ENCODE measurements around the gene LRRC53. TPM values are rescaled to one million over a fixed set of nuclear protein-coding genes. Genes with fewer than 3 reads are reported as not detected.

Gene LRRC53
- total and polyA plus RNA-seq, 2 of the 4 experiments (the other 2 are of a cell fraction) = not detected

GRCh38 chr1:74526708-74527107 lies 14.3 kb upstream of the LRRC53 start:
- Histone ChIP-seq H2AK9ac (replicated peaks; ENCODE audit: low read depth, low read length, poor library complexity) (no peak overlapping the region), H4K20me1 (ENCODE audit: insufficient read depth, low read length) (no peaks in the 10 kb centered on the region), H3K4me2 (ENCODE audit: low read depth, low read length) (no peak overlapping the region), H3K27ac (ENCODE audit: insufficient read depth, low read length) (no peak overlapping the region), H3K4me1 (ENCODE audit: control insufficient read depth, insufficient read depth, low read length) (no peaks in the 10 kb centered on the region), H2AK5ac (ENCODE audit: low read depth, low read length) (no peak overlapping the region), H3K36me3 (ENCODE audit: control insufficient read depth, insufficient read depth, low read length) (no peaks in the 10 kb centered on the region), H2AFZ (replicated peaks; ENCODE audit: low read length, poor library complexity) (no peak overlapping the region), H3K27me3 (ENCODE audit: control insufficient read depth, insufficient read depth, low read length) (no peaks in the 10 kb centered on the region), H2BK5ac (ENCODE audit: low read depth, low read length, poor library complexity, severe bottlenecking) (no peak overlapping the region), H3K9ac (ENCODE audit: low read depth, low read length) (no peak overlapping the region), H4K91ac (ENCODE audit: insufficient read depth, low read depth, low read length) (no peak overlapping the region), H2BK15ac (ENCODE audit: low read depth, low read length) (no peak overlapping the region), H3K23ac (ENCODE audit: low read depth, low read length) (no peak overlapping the region), H3K18ac (ENCODE audit: low read depth, low read length) (no peak overlapping the region), H2BK20ac (ENCODE audit: low read depth, low read length) (no peak overlapping the region), H3K79me1 (ENCODE audit: low read depth in 1 of 2, low read length in 2 of 2) (no peaks in the 10 kb centered on the region), H3K4ac (ENCODE audit: low read depth, low read length) (no peak overlapping the region), H2BK120ac (ENCODE audit: low read depth, low read length) (no peak overlapping the region), H4K8ac (ENCODE audit: low read depth in 2 of 2, low read length in 2 of 2) (no peak overlapping the region), H4K5ac (ENCODE audit: low read depth, low read length) (no peak overlapping the region), H3K9me1 (ENCODE audit: insufficient read depth, low read length) (no peaks in the 10 kb centered on the region), H3K4me3 (ENCODE audit: insufficient read depth, low read depth, low read length) (no peak overlapping the region), H3K56ac (ENCODE audit: extremely low read depth, insufficient read depth, low read length) (no peak overlapping the region), H3K14ac (replicated peaks; ENCODE audit: low read depth, low read length) (no peak overlapping the region), H3K9me3 (ENCODE audit: control insufficient read depth, insufficient read depth, low read length) (no peaks in the 10 kb centered on the region; the same call in 1 of the 2 replicates)
- dilution Hi-C loops (cut with HindIII; ENCODE audit: low sequenced_read_pairs, unreplicated experiment) = no loop called here
- ChIA-PET POLR2A (ENCODE audit: unreplicated experiment) (no interaction called here), CTCF (no interaction called here)
- in situ Hi-C loops (cut with MboI; ENCODE audit: low sequenced_read_pairs) = no loop called here
- no TSS peak for BruUV-seq (replicated peaks)
- TF ChIP-seq MXI1 (IDR thresholded peaks at IDR 0.05; ENCODE audit: borderline replicate concordance, low read depth, low read length) = no peak
- TF ChIP-seq CTCF (conservative IDR thresholded peaks at IDR 0.05; ENCODE audit: low read depth, low read length) = no peak
- TF ChIP-seq RFX5 (IDR thresholded peaks at IDR 0.05; ENCODE audit: low read depth, low read length) = no peak
- TF ChIP-seq MAFK (IDR thresholded peaks at IDR 0.05; ENCODE audit: low read depth, low read length) = no peak
- no peak for TF ChIP-seq RAD21 (IDR thresholded peaks at IDR 0.05; ENCODE audit: low read length)
- no peak for TF ChIP-seq RCOR1 (IDR thresholded peaks at IDR 0.05; ENCODE audit: insufficient replicate concordance, low read length)
- TF ChIP-seq USF2 (IDR thresholded peaks at IDR 0.05; ENCODE audit: low read depth, low read length) = no peak
- no peak for TF ChIP-seq FOS (IDR thresholded peaks at IDR 0.05; ENCODE audit: low read depth, low read length)
- no peak for TF ChIP-seq NFE2L2 (IDR thresholded peaks at IDR 0.05; ENCODE audit: low read depth, low read length)
- TF ChIP-seq BHLHE40 (IDR thresholded peaks at IDR 0.05; ENCODE audit: low read depth, low read length) = no peak
- TF ChIP-seq SMC3 (IDR thresholded peaks at IDR 0.05; ENCODE audit: low read depth, low read length) = no peak
- TF ChIP-seq CEBPB (IDR thresholded peaks at IDR 0.05; ENCODE audit: low read depth, low read length) = no peak
- TF ChIP-seq ELK1 (IDR thresholded peaks at IDR 0.05; ENCODE audit: borderline replicate concordance, low read depth, low read length) = no peak
- no peak for TF ChIP-seq CHD1 (IDR thresholded peaks at IDR 0.05; ENCODE audit: low read depth, low read length)
- TF ChIP-seq MAZ (IDR thresholded peaks at IDR 0.05; ENCODE audit: borderline replicate concordance, low read depth, low read length) = no peak
- no peak for TF ChIP-seq POLR2A (IDR thresholded peaks at IDR 0.05; ENCODE audit: low read depth, low read length)
- no CpG with 5 or more reads among the region's 2 CpGs for WGBS, 2 experiments (ENCODE audit: extremely low coverage in 2 of 2, insufficient read length in 1 of 2)
- ATAC-seq (ENCODE audit: low read depth) (peak; percentile 32; the same call in 1 of the 2 replicates), DNase-seq (no peak)
- intact Hi-C loops (cut with micrococcal nuclease) = no loop called here
